Endothelial cell of umbilical vein (primary cell): Measurements from ENCODE around the gene ANGPTL1. TPM values are rescaled to one million over a fixed set of nuclear protein-coding genes. Genes with fewer than 3 reads are reported as not detected.

Experiments used
- BruUV-seq: library from RNA; stranded (reverse); fragments of 400-500 nt; replicated peaks from 2 replicates; lab custom pipeline; 2021; lab: Mats Ljungman, UMichigan
- CTCF ChIA-PET: fragments of 300-600, 350-600 bp; sonication (Branson Sonifier 250); formaldehyde crosslinking; loops from one replicate; lab custom pipeline; 2021; ENCODE audit warnings: antibody characterized with exemption, inconsistent platforms; lab: Charles Lee
- POLR2A ChIA-PET: fragments of 300-600, 350-600 bp; sonication (Branson Sonifier 250); formaldehyde crosslinking; loops from one replicate; lab custom pipeline; 2021; ENCODE audit warnings: antibody characterized with exemption, inconsistent platforms; lab: Charles Lee
- DNase-seq: peaks from one replicate; pipeline ENCODE4 v3.0.0-alpha.2; 2011; ENCODE audit warnings: low read depth, low spot score
- FAIRE-seq: peaks from 2 replicates; lab custom pipeline; 2011; peaks lifted over from hg19 to GRCh38; lab: Jason Lieb, UNC
- H2AFZ ChIP-seq: 2 replicates; pipeline ENCODE4 v1.6.0; 2012; ENCODE audit warnings: low read depth, low read length, control low read depth, inconsistent platforms
- H3K27ac ChIP-seq: 2 replicates; pipeline ENCODE4 v1.5.1; 2011; ENCODE audit warnings: low read depth, mild to moderate bottlenecking, control low read depth, low read length, moderate library complexity; ENCODE audit not compliant: insufficient read depth
- H3K27me3 ChIP-seq, 2 experiments: 2 replicates each; pipeline versions ENCODE4 v1.6.0 to v1.6.1; 2011; ENCODE audit warnings: low read length in 2 of 2, mixed read lengths in 1 of 2; ENCODE audit not compliant: control insufficient read depth in 2 of 2, insufficient read depth in 2 of 2
- H3K36me3 ChIP-seq, 2 experiments: 2 replicates in 1 of 2; 3 replicates in 1 of 2; pipeline ENCODE4 v1.5.1; 2011; ENCODE audit warnings: low read length in 2 of 2, mild to moderate bottlenecking in 1 of 2, moderate library complexity in 1 of 2; ENCODE audit not compliant: control insufficient read depth in 2 of 2, insufficient read depth in 2 of 2; ENCODE audit errors: extremely low read depth in 1 of 2
- H3K4me1 ChIP-seq: 3 replicates; pipeline ENCODE4 v1.5.1; 2011; ENCODE audit warnings: mild to moderate bottlenecking, low read length; ENCODE audit not compliant: control insufficient read depth, insufficient read depth; ENCODE audit errors: extremely low read depth
- H3K4me2 ChIP-seq: 2 replicates; pipeline ENCODE4 v1.6.1; 2011; ENCODE audit warnings: low read length, control low read depth, mixed read lengths; ENCODE audit not compliant: insufficient read depth
- H3K4me3 ChIP-seq, 3 experiments: fragments of 200-600 bp in 1 of 3; sonication (generic), shearing (Covaris generic) in 1 of 3; replicated peaks in 1 of 3; 2 replicates each; pipeline ENCODE4 v1.5.1; 2011 to 2016; ENCODE audit warnings: control low read depth in 3 of 3, low read length in 3 of 3, mild to moderate bottlenecking in 2 of 3, inconsistent platforms in 1 of 3, low read depth in 1 of 3, moderate library complexity in 1 of 3; ENCODE audit not compliant: insufficient read depth in 1 of 3
- H3K79me2 ChIP-seq: 2 replicates; pipeline ENCODE4 v1.6.0; 2012; ENCODE audit warnings: low read length, inconsistent platforms; ENCODE audit not compliant: control insufficient read depth, insufficient read depth
- H3K9ac ChIP-seq: replicated peaks from 2 replicates; pipeline ENCODE3; 2011; ENCODE audit warnings: low read length, control low read depth; ENCODE audit not compliant: insufficient read depth; ENCODE audit errors: extremely low read depth
- H3K9me1 ChIP-seq: replicated peaks from 3 replicates; pipeline ENCODE4 v1.6.0; 2011; ENCODE audit warnings: mild to moderate bottlenecking, low read length; ENCODE audit not compliant: control insufficient read depth, insufficient read depth; ENCODE audit errors: extremely low read depth
- H3K9me3 ChIP-seq: replicated peaks from 2 replicates; pipeline ENCODE4 v1.5.1; 2012; ENCODE audit warnings: low read length, inconsistent platforms; ENCODE audit not compliant: control insufficient read depth, insufficient read depth
- H4K20me1 ChIP-seq: replicated peaks from 2 replicates; pipeline ENCODE3; 2011; ENCODE audit warnings: mild to moderate bottlenecking, low read length; ENCODE audit not compliant: control insufficient read depth, insufficient read depth; ENCODE audit errors: extremely low read depth
- EZH2 ChIP-seq: IDR thresholded peaks from 2 replicates; pipeline ENCODE4 v1.6.1; 2012; ENCODE audit warnings: borderline replicate concordance, low read depth, mild to moderate bottlenecking, moderate library complexity, low read length, inconsistent platforms; ENCODE audit not compliant: severe bottlenecking
- FOS ChIP-seq: IDR thresholded peaks from 2 replicates; pipeline ENCODE4 v1.6.1; 2011; ENCODE audit warnings: mild to moderate bottlenecking, low read length, moderate library complexity, borderline replicate concordance; ENCODE audit not compliant: insufficient read depth
- GATA2 ChIP-seq: IDR thresholded peaks from 2 replicates; pipeline ENCODE4 v1.7.0; 2011; ENCODE audit warnings: low read depth, mild to moderate bottlenecking, moderate library complexity, mixed read lengths, low read length; ENCODE audit not compliant: insufficient read length, insufficient read depth
- JUN ChIP-seq: IDR thresholded peaks from 2 replicates; pipeline ENCODE4 v1.6.1; 2011; ENCODE audit warnings: borderline replicate concordance, low read depth; ENCODE audit not compliant: insufficient read length, insufficient read depth
- MAX ChIP-seq: IDR thresholded peaks from 2 replicates; pipeline ENCODE4 v1.6.1; 2011; ENCODE audit not compliant: insufficient read depth, insufficient read length
- MYC ChIP-seq: IDR thresholded peaks from one replicate; pipeline ENCODE4 v1.6.1; 2011; ENCODE audit warnings: mild to moderate bottlenecking, low read depth, low read length
- POLR2A ChIP-seq: IDR thresholded peaks from 2 replicates; pipeline ENCODE4 v1.6.1; 2012; ENCODE audit warnings: low read depth, mild to moderate bottlenecking, control low read depth, low read length
- POLR2AphosphoS5 ChIP-seq: IDR thresholded peaks from 2 replicates; pipeline ENCODE4 v1.6.1; 2012; ENCODE audit warnings: low read depth, mild to moderate bottlenecking, control low read depth, low read length, moderate library complexity; ENCODE audit not compliant: insufficient read depth
- dilution Hi-C: fragments of 300-500 bp; cut with MboI; formaldehyde crosslinking; loops from one replicate; pipeline ENCODE4 v1.15.0; 2019; ENCODE audit warnings: low sequenced_read_pairs; ENCODE audit not compliant: extremely low pct_ligation_motif_present
- intact Hi-C: fragments of 100-400 bp; cut with micrococcal nuclease; formaldehyde crosslinking; loops from one replicate; pipeline ENCODE4 v1.10.0; 2022
- polyA plus RNA-seq, 4 experiments: library from polyadenylated mRNA; depleted of rRNA in 3 of 4; stranded (reverse) in 3 of 4; unstranded in 1 of 4; fragments of >200 nt; gene quantifications; 2 replicates each; pipeline versions ENCODE4 v1.2.1 to v1.2.3, GENCODE V29; 2011 to 2012; ENCODE audit warnings: missing spikeins in 1 of 4
- total RNA-seq: library from RNA; stranded (reverse); gene quantifications from 2 replicates; pipeline ENCODE4 v1.2.3, GENCODE V29; 2021
- TF ChIP-seq, protein P1 (sequence below), 2 donors: IDR thresholded peaks; 1 replicate in 1 of 2; 2 replicates in 1 of 2; pipeline ENCODE4 v1.5.1; 2011; ENCODE audit warnings: low read length in 2 of 2, mild to moderate bottlenecking in 2 of 2, moderate library complexity in 2 of 2, control low read depth in 1 of 2, inconsistent platforms in 1 of 2, low read depth in 1 of 2; ENCODE audit not compliant: insufficient read depth in 1 of 2; ENCODE audit errors: extremely low read depth in 1 of 2

ANGPTL1 gene
- total and polyA plus RNA-seq, 2 donors (not counting 3 experiments of a cell fraction or from before 2014, with no cell fraction given), result 0.15 TPM; not detected in 1

DNA sequence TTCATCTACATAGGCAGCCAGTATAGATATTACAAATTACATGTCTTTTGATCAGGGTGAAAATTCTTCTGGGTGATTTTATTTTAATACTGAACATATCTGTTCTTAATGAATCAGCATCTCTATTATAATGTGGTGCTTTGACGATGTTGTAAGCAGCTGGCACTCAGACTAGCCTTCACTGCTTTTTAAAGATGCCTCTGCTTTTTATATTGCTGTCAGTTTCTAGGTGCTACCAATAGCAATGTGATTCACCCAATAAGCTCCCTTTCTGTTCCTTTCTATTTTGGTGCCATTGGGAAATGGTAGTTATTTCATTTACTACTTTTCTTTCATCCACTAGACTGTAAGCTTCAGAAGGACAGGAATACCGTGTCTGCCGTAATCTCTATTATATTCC, 11.1 kb upstream of the ANGPTL1 start:
- no peaks in the 10 kb centered on the region for H3K36me3 ChIP-seq
- no peak overlapping the region for H3K27ac ChIP-seq
- H3K9ac ChIP-seq, result no peak overlapping the region
- dilution Hi-C loops, result no loop called here
- BruUV-seq, result no TSS peak
- no peaks in the 10 kb centered on the region for H4K20me1 ChIP-seq
- no peaks in the 10 kb centered on the region for H3K79me2 ChIP-seq
- H3K9me3 ChIP-seq, result no peaks in the 10 kb centered on the region
- intact Hi-C loops, result no loop called here
- H2AFZ ChIP-seq, result no peak overlapping the region
- FAIRE-seq (no peak), DNase-seq (no peak)
- no peaks in the 10 kb centered on the region for H3K27me3 ChIP-seq
- CTCF ChIA-PET, result interaction anchor here (1.3 kb wide), 2 partner anchors 11 to 121 kb away, joined by 3 read pairs; partner anchors contain the start of gene ANGPTL1
- no peaks in the 10 kb centered on the region for H3K9me1 ChIP-seq
- no peak overlapping the region for H3K4me3 ChIP-seq
- TF ChIP-seq, protein P1, sequence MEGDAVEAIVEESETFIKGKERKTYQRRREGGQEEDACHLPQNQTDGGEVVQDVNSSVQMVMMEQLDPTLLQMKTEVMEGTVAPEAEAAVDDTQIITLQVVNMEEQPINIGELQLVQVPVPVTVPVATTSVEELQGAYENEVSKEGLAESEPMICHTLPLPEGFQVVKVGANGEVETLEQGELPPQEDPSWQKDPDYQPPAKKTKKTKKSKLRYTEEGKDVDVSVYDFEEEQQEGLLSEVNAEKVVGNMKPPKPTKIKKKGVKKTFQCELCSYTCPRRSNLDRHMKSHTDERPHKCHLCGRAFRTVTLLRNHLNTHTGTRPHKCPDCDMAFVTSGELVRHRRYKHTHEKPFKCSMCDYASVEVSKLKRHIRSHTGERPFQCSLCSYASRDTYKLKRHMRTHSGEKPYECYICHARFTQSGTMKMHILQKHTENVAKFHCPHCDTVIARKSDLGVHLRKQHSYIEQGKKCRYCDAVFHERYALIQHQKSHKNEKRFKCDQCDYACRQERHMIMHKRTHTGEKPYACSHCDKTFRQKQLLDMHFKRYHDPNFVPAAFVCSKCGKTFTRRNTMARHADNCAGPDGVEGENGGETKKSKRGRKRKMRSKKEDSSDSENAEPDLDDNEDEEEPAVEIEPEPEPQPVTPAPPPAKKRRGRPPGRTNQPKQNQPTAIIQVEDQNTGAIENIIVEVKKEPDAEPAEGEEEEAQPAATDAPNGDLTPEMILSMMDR (IDR thresholded peaks at IDR 0.05; ENCODE audit: extremely low read depth in 1 of 2, insufficient read depth in 1 of 2, low read depth in 1 of 2, low read length in 2 of 2), result no peak
- TF ChIP-seq MAX (no peak), FOS (no peak), POLR2A (no peak), MYC (no peak), GATA2 (no peak), JUN (no peak), EZH2 (no peak), POLR2AphosphoS5 (no peak)
- H3K4me2 ChIP-seq, result no peak overlapping the region
- POLR2A ChIA-PET, result no interaction called here
- H3K4me1 ChIP-seq, result no peaks in the 10 kb centered on the region
